Astrocyte of the cerebellum (primary cell): Measurements from ENCODE around the gene CISD1.
"Not testable (repeated sequence)": the region's sequence is repeated elsewhere in the genome, so short reads cannot be mapped to it uniquely, and the experiment has no call there.

ENCODE experiments used
- DNase-seq: peaks from one replicate; pipeline ENCODE4 v3.0.0-alpha.2; 2011; ENCODE audit warnings: low read depth
- H3K4me3 ChIP-seq: 2 replicates; pipeline ENCODE4 v1.5.1; 2011; ENCODE audit warnings: mild to moderate bottlenecking, low read depth, low read length, moderate library complexity
- CTCF ChIP-seq: IDR thresholded peaks from 2 replicates; pipeline ENCODE4 v1.5.1; 2012; ENCODE audit warnings: low read length, low read depth, moderate library complexity, mild to moderate bottlenecking; ENCODE audit errors: missing control alignments
- in situ Hi-C: cut with HindIII; loops from 2 replicates; pipeline ENCODE4 v1.10.0; 2017; ENCODE audit warnings: low sequenced_read_pairs

The CISD1 gene

GRCh38 chr10:58239561-58240169 lies 29.3 kb upstream of the CISD1 start:
- no peak for TF ChIP-seq CTCF
- no peak for DNase-seq
- in situ Hi-C loops = no loop called here
- no peak overlapping the region for H3K4me3 ChIP-seq

GRCh38 chr10:58240531-58240930 lies 28.4 kb upstream of the CISD1 start:
- in situ Hi-C loops = no loop called here
- no peak for TF ChIP-seq CTCF
- no peak overlapping the region for H3K4me3 ChIP-seq
- no peak for DNase-seq

GRCh38 chr10:58241346-58241745 lies 27.6 kb upstream of the CISD1 start:
- TF ChIP-seq CTCF = no peak
- DNase-seq = peak; percentile 28
- H3K4me3 ChIP-seq = no peak overlapping the region
- in situ Hi-C loops = no loop called here

- TF ChIP-seq CTCF = no peak
- in situ Hi-C loops = no loop called here
- DNase-seq = no peak
- no peak overlapping the region for H3K4me3 ChIP-seq
Observed at GRCh38 chr10:58243269-58243668, 25.7 kb upstream of the CISD1 start.

DNA sequence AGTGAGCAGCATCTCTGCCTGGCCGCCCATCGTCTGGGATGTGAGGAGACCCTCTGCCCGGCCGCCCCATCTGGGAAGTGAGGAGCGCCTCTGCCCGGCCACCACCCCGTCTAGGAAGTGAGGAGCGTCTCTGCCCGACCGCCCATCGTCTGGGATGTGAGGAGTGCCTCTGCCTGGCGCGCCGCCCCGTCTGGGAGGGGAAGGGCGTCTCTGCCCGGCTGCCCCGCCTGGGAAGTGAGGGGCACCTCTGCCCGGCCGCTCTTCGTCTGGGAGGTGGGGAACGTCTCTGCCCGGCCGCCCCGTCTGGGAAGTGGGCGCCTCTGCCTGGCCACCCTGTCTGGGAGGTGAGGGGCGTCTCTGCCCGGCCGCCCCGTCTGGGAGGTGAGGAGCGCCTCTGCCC lies 25.2 kb upstream of the CISD1 start:
- H3K4me3 ChIP-seq, in situ Hi-C loops, DNase-seq: not testable (repeated sequence)

GRCh38 chr10:58244242-58244641 lies 24.7 kb upstream of the CISD1 start:
- DNase-seq, H3K4me3 ChIP-seq, in situ Hi-C loops: not testable (repeated sequence)

GRCh38 chr10:58244666-58245065 lies 24.3 kb upstream of the CISD1 start:
- H3K4me3 ChIP-seq, DNase-seq, in situ Hi-C loops: not testable (repeated sequence)

GRCh38 chr10:58253184-58253583 lies 15.8 kb upstream of the CISD1 start:
- H3K4me3 ChIP-seq = no peak overlapping the region
- in situ Hi-C loops = no loop called here
- TF ChIP-seq CTCF = no peak
- DNase-seq = no peak
